Right forelimb (tissue), 1 donor: Measurements from ENCODE around the gene ARL8A.
"Not testable (repeated sequence)": the region's sequence is repeated elsewhere in the genome, so short reads cannot be mapped to it uniquely, and the experiment has no call there.

Experiments
- DNase-seq: peaks from one replicate; pipeline ENCODE4 v3.0.0-alpha.2; 2018

The ARL8A gene

GRCh38 chr1:202133496-202133895 is 11.0 kb downstream of the ARL8A start:
- no peak for DNase-seq

DNA sequence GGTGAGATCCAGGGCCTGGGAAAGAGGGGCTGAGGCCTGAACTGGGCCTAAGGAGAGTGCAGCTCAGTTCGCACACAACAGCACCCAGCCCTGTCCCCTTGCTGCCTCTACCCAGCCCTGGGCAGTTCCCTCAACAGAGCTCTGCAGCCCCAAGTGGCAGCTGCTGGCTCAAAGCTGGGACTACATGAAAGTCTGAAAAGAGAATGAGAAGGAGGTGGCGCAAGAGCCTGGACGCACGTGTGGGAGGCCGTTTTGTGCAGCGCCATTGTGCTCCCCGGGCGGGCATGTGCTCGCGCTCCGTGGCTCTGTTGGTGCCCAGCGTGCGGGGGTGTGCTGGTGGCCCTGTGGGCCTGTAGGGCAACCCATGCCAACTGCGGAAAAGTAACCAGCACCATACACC is 11.5 kb downstream of the ARL8A start:
- DNase-seq: no peak

- no peak for DNase-seq
These were observed 12.3 kb downstream of the ARL8A start for GRCh38 chr1:202131956-202132821.

DNA sequence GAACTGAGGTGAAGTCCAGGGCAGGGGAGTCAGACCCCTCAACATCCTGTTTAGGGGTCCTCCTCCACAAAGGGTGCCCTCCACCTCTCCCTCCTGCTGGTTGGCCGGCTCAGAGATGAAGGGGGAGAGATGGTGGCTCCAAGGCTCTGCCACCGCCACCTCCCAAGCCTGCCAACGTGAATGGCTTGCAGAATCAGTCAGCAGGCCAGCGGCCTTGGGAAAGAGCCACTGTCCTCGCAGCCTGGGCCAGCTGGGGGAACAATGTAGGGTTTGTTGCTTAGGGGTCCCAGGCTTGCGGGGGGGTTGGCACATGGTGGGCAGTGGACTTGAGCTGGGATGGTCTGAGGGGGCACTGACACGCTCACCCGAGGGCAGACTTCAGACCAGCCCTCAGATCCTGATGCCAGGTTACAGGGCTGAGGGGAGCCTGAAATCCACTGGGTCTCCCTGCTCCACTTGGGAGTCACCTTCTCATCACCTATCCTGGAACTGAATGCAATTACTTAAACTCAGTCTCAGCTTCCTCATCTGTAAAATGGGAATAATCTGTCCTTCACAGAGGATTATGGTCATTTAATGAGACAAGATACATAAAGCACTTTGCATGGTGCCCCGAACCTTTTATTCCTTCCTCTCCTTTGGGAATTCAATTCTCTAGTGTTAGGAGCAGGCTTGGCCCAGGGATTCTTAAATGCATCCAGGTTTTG is 13.6 kb downstream of the ARL8A start:
- DNase-seq: no peak

GRCh38 chr1:202130297-202130721 is 14.2 kb downstream of the ARL8A start:
- DNase-seq: no peak

- no peak for DNase-seq
These were observed 14.9 kb downstream of the ARL8A start for GRCh38 chr1:202129453-202130296.

- no peak for DNase-seq
These were observed 16.5 kb downstream of the ARL8A start for GRCh38 chr1:202127836-202128622.

DNA sequence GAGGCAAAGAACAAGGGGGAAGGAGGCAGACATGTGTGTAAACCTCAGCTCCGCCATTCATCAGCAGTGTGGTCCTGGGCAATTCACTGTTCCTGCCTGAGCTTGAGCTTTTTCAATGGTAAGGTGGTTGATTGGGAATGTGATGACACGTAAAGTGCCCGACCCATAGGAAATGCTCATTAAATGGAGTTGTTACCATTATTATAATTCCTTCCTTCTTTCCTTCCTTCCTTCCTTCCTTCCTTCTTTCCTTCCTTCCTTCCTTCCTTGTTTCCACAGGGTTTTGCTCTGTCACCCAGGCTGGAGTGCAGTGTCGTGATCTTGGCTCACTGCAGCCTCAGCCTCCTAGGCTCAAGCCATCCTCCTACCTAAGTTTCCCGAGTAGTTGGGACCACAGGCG is 17.5 kb downstream of the ARL8A start:
- DNase-seq: no peak

DNA sequence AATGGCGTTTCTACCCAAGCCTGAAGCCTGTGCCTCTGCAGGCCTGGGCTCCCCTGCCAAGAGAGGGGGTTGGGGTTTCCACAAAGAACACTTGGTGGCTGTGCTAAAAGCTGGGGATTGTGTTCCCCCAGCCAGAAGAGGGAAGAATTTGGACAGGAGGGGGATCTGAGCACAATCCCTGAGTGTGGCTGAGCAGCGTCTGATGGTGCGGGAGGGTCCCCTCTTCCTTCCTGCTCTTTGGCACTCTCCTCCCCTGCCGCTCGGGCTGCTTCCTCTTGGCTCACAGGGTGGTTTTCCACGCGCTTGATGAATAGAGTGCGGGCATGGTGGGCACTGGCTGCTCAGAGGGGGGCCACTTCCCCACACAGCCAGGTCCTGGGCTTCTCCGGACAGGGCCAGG is 18.1 kb downstream of the ARL8A start:
- no peak for DNase-seq

DNA sequence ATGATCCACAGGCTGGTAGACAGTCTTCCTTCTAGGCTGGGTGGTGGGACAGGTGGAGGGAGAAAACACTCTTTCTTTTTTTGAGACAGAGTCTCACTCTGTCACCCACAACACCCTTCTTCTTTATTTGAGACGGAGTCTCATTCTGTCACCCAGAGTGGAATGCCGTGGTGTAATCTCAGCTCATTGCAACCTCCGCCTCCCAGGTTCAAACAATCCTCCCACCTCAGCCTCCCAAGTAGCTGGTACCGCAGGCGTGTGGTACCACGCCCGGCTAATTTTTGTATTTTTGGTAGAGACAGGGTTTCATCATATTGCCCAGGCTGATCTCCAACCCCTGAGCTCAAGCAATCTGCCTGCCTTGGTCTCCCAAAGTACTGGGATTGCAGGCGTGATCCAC is 18.9 kb downstream of the ARL8A start:
- no peak for DNase-seq

GRCh38 chr1:202124142-202124541 is 20.4 kb downstream of the ARL8A start:
- no peak for DNase-seq

DNA sequence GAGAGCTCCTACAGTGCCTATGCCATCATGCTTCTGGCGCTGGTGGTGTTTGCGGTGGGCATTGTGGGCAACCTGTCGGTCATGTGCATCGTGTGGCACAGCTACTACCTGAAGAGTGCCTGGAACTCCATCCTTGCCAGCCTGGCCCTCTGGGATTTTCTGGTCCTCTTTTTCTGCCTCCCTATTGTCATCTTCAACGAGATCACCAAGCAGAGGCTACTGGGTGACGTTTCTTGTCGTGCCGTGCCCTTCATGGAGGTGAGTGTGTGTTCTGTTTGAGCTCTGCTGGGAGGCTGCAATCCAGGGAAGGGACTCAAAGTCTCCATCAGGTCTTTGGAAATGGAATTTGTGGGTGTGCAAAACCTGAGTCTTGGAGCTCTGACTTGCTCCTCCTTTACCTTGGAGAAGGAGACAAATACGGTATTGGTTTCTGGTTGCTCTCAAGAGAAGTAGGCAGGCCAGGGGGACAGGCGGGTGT is 21.2 kb downstream of the ARL8A start:
- DNase-seq: no peak

DNA sequence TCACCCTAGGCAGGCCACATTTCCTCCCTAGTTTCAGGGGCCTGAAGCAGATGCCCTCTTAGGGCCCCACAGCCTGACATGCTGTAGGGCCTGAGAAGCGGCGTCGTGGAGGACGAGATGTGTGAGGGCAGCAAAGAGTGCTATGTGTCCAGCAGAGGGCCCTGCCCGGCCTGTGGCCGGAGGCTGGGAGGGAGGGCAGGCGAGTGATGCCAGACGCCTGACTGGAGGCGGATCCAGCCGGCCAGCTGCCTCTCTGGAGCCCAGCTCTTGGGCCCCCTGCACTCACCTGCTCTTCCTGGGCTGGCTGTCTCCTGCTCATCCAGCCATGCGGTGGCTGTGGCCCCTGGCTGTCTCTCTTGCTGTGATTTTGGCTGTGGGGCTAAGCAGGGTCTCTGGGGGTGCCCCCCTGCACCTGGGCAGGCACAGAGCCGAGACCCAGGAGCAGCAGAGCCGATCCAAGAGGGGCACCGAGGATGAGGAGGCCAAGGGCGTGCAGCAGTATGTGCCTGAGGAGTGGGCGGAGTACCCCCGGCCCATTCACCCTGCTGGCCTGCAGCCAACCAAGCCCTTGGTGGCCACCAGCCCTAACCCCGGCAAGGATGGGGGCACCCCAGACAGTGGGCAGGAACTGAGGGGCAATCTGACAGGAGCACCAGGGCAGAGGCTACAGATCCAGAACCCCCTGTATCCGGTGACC is 21.8 kb downstream of the ARL8A start, which contains the start of gene GPR37L1:
Gene GPR37L1 (plus strand): TSS at position 279 of the 697 bp plus-strand sequence. CDS start 47 bp downstream, at position 326.
- DNase-seq: no peak

DNA sequence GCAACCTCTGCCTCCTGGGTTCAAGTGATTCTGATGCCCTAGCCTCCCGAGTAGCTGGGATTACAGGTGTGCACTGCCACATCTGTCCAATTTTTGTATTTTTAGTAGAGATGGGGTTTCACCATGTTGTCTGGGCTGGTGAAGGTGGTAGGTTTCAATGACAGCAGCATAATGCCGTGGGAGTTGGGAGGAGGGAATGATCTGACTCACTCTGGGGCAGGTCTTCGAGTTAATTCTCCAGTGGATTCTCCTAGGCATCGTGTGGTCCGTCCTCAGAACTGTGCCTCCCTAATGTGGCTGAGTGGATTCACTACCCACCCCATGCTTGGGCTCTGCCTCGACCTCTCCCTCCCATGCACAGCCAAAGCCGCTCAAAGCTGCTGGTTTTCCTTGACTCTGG is 23.5 kb downstream of the ARL8A start:
- no peak for DNase-seq

GRCh38 chr1:202117898-202118371 is 26.6 kb downstream of the ARL8A start:
- DNase-seq: no peak

DNA sequence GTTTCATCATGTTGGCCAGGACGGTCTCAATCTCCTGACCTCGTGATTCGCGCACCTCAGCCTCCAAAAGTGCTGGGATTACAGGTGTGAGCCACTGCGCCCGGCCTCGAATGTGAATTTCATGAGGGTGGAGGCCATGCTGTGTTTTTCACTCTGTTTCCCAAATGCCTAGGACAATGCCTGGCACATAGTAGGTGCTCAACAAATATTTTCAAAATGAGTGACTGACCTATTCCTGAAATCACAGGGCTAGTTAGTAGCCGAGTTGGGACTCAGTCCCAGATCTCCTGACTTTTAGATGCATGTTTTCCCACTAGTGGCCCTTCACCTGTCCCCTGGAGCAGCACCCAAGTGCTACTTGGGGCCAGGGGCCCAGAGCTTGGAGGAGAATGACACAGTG is 28.2 kb downstream of the ARL8A start:
- no peak for DNase-seq

GRCh38 chr1:202113690-202114300 is 30.7 kb downstream of the ARL8A start:
- no peak for DNase-seq

GRCh38 chr1:202112859-202113689 is 31.5 kb downstream of the ARL8A start:
- DNase-seq: no peak

DNA sequence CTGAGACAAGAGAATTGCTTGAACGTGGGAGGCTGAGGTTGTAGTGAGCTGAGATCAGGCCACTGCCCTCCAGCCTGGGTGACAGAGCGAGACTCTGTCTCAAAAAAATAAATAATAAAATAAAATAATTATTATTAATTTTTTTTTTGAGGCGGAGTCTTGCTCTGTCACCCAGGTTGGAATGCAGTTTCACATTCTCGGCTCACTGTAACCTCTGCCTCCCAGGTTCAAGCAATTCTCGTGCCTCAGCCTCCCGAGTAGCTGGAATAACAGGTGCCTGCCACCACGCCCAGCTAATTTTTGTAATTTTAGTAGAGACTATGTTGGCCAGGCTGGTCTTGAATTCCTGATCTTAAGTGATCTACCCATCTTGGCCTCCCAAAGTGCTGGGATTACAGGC is 32.9 kb downstream of the ARL8A start:
- not testable (repeated sequence) for DNase-seq

- no peak for DNase-seq
These were observed 33.6 kb downstream of the ARL8A start for GRCh38 chr1:202110977-202111376.
